Astrocyte (in vitro differentiated cells and primary cell): ENCODE data around the gene NDUFAF8.

Source experiments
- CTCF ChIP-seq: IDR thresholded peaks from 2 replicates; pipeline ENCODE4 v1.5.1; 2011; ENCODE audit warnings: low read depth, mild to moderate bottlenecking, inconsistent platforms, low read length, moderate library complexity; ENCODE audit not compliant: insufficient read depth
- EZH2 ChIP-seq: IDR thresholded peaks from 2 replicates; pipeline ENCODE4 v1.6.1; 2012; ENCODE audit warnings: mild to moderate bottlenecking, low read length, inconsistent platforms; ENCODE audit not compliant: insufficient read depth

GRCh38 chr17:81285179-81285878, 46.2 kb downstream of the NDUFAF8 start:
- TF ChIP-seq CTCF (no peak), EZH2 (no peak)
